CD4-positive, alpha-beta T cell treated with Interleukin-4 for 4 hours (primary cell): ENCODE data around the gene SFT2D1.
A peak's percentile ranks its signal among the peaks of the same experiment; 100 is the strongest.
"Not testable (repeated sequence)": the region's sequence is repeated elsewhere in the genome, so short reads cannot be mapped to it uniquely, and the experiment has no call there.

Experiments used
- DNase-seq: peaks from one replicate; pipeline ENCODE4 v3.0.0-alpha.2; 2020

Gene SFT2D1

DNA sequence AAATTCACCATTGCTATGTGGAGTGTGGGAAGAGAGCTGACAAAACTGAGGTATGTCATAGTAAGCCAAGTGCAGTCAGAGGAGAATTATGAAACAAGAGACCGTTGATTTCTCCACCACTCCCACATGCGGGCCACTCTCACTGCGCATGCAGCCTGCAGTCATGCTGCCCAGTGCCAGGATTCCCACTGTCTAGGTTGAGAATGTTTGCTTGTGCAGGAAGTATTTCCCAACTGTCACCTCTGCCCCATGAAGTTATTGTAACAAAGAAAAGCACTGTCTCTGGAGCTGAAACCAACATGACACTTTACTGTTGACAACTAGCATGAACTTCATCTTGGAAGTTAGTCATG, 18.7 kb upstream of the SFT2D1 start:
- DNase-seq = no peak

- no peak for DNase-seq
Observed at GRCh38 chr6:166360243-166361076, 18.1 kb upstream of the SFT2D1 start.

GRCh38 chr6:166355552-166355951, 13.2 kb upstream of the SFT2D1 start:
- no peak for DNase-seq

GRCh38 chr6:166354965-166355364, 12.6 kb upstream of the SFT2D1 start:
- DNase-seq = no peak

GRCh38 chr6:166354143-166354542, 11.8 kb upstream of the SFT2D1 start:
- DNase-seq = no peak

DNA sequence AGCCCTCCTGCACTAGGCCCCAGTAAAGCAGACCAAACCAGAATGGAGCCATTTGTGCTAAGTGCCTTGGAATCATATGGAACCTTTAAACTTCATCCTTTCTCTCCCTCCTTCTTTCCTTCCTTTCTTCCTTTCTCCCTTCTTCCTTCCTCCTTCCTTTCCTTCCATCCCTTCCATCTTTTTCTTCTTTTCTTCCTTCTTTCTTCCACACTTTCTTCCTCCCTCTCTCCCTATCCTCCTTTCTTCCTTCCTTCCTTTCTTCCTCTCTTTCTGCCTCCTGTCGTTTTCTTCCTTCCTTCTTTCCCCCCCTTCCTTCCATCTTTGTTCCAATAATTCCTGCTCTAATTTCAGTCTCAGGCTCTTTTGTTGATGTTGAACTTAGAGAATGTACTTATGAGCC, 11.2 kb upstream of the SFT2D1 start:
- no peak for DNase-seq

DNA sequence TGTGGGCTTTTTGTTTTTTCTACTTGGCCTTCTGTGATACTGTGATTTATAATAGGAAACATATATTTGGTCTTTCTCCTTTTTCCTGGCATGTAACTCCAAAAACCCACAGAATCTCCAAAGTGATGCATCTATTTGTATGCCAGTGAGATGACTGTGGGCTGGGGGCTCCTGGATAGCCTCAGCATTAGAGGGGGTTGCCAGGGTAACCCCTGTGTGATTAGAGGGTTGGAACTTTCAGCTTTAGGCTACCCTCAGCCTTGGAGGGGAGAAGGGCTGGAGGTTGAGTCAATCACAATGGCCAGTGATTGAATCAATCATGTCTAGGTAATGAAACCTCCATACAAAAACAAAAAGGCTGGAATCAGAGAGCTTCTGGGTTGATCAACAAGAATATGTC, 10.6 kb upstream of the SFT2D1 start:
- no peak for DNase-seq

DNA sequence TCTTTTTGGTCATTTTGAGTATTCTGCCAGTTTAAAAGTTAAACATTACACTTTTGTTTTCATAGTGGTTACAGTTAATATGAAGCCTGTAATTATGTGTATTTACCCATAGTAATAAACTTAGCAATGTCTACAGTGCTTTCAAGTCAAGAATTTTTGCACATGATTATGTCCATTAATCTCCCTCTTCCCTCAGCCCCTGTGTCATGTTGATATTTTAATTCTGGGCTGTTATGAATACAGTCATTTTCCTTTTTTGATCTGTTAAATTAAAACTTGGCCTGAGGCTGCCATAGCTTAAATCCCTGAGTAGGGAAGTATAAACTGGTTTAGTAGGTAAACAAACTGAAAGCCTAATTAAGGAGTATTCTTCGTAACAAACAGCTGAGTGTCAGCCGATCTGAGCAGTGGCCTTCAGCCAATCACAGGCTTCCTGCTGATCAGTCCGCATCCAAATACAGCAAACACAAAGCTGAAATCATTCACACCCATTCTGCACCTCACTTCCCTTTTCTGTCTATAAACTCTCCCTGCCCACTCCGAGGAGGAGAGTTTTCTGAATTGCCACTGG, 9.5 kb upstream of the SFT2D1 start:
- no peak for DNase-seq

GRCh38 chr6:166348305-166348949, 6.1 kb upstream of the SFT2D1 start:
- DNase-seq = no peak

- no peak for DNase-seq
Observed at GRCh38 chr6:166346965-166347364, 4.6 kb upstream of the SFT2D1 start.

GRCh38 chr6:166346449-166346848, 4.1 kb upstream of the SFT2D1 start:
- DNase-seq = no peak

DNA sequence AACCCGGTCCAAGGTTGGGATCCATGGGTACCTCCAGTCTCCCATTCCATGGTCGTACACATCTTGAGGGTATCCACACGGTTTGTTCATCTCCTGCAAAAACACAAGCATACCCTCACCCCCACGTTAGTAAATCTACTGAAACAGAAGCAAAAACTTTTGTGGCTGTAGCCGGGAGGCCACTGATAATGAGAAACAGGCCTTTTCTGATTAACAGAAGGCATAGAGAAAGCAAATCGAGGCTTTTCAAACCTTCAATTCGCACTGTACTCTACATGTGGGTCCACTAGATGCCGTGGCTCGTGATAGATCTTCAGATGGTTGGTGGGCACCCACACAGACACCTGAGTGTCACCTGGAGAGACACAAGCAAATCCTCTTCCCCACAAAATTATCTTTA, 3.3 kb upstream of the SFT2D1 start:
- not testable (repeated sequence) for DNase-seq

GRCh38 chr6:166344921-166345320, 2.6 kb upstream of the SFT2D1 start:
- DNase-seq = not testable (repeated sequence)

DNA sequence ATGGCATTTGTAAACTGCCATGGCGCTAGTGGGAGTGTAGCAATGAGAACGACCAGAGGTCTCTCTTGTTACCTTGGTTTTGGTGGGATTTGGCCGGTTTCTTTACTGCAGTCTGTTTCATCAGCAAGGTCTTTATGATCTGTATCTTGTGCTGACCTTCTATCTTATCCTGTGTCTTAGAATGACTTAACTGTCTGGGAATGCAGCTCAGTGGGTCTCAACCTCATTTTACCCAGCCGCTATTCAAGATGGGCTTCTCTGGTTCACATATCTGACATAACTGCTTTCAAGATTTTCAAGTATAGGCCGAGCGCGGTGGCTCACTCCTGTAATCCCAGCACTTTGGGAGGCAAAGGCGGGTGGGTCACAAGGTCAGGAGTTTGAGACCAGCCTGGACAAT, 1.9 kb upstream of the SFT2D1 start:
- no peak for DNase-seq

DNA sequence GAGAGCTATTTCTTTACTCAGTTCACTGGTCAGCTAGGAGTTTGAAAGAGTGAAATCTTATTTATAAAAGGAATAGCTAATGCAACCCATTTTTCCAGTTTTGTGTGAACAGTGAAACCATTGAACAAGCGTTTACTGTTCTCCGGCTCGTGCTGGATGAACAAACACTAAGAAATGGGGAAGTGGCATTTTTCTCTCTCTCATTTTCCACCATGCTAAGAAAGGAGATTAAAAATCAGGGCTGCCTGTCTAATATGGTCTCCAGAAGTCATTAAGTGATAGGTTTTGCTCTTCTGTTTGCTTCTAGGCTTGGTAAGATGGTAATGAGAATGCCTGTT, 774 bp upstream of the SFT2D1 start:
- no peak for DNase-seq

- DNase-seq = no peak
Observed at GRCh38 chr6:166341977-166342348, 382 bp downstream of the SFT2D1 start.

GRCh38 chr6:166341464-166341863, 881 bp downstream of the SFT2D1 start:
- DNase-seq = no peak

GRCh38 chr6:166338854-166339253, 3.5 kb downstream of the SFT2D1 start:
- no peak for DNase-seq

DNA sequence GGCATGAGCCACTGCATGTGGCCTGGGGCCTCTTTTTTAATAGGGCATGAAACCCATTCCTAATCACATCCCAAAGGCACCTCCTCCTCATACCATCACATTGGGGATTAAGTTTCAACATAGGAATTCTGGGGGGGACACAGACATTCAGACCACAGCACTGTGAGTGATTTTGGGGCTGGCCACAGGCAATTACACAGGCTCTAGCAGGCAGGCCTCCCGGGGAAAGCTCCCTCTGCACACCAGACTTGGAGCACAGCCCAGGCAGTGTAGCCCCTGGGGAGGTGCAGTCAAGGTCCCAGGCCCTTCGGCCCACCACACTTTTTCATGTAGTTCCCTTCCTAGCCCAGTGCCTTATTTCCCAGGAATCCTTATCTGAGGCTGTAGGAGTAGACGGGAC, 5.5 kb downstream of the SFT2D1 start:
- no peak for DNase-seq

GRCh38 chr6:166335378-166336302, 6.7 kb downstream of the SFT2D1 start:
- no peak for DNase-seq

GRCh38 chr6:166334878-166335277, 7.5 kb downstream of the SFT2D1 start:
- DNase-seq = no peak

- peak; percentile 48 for DNase-seq
Observed at GRCh38 chr6:166333172-166333995, 9.0 kb downstream of the SFT2D1 start.
